NB4 (cell line): Measurements from ENCODE around the gene DARS1.
"Not testable (repeated sequence)": the region's sequence is repeated elsewhere in the genome, so short reads cannot be mapped to it uniquely, and the experiment has no call there.

Experiments
- DNase-seq: peaks from one replicate; pipeline ENCODE4 v3.0.0; 2010; ENCODE audit warnings: low read depth
- H3K4me3 ChIP-seq: one replicate; pipeline ENCODE4 v1.5.1; 2011; ENCODE audit warnings: mild to moderate bottlenecking, low read depth, low read length, moderate library complexity
- CTCF ChIP-seq: IDR thresholded peaks from one replicate; pipeline ENCODE4 v1.5.1; 2012; ENCODE audit warnings: low read depth, low read length
- MAX ChIP-seq: IDR thresholded peaks from 2 replicates; pipeline ENCODE4 v1.6.1; 2011; ENCODE audit warnings: low read depth, low read length
- MYC ChIP-seq: IDR thresholded peaks from 2 replicates; pipeline ENCODE4 v1.6.1; 2011; ENCODE audit warnings: low read depth, low read length
- POLR2A ChIP-seq: IDR thresholded peaks from 2 replicates; pipeline ENCODE4 v1.6.1; 2011; ENCODE audit warnings: mild to moderate bottlenecking; ENCODE audit not compliant: insufficient read length; ENCODE audit errors: extremely low read depth

Gene DARS1

GRCh38 chr2:135893374-135893794 is 92.0 kb downstream of the DARS1 start:
- TF ChIP-seq MYC = no peak
- TF ChIP-seq CTCF = no peak
- TF ChIP-seq POLR2A = no peak
- TF ChIP-seq MAX = no peak
- DNase-seq = no peak
- H3K4me3 ChIP-seq = no peak overlapping the region

GRCh38 chr2:135890835-135891234 is 94.6 kb downstream of the DARS1 start:
- TF ChIP-seq CTCF (no peak), MYC (no peak), POLR2A (no peak), MAX (no peak)
- H3K4me3 ChIP-seq = no peak overlapping the region
- DNase-seq = no peak

GRCh38 chr2:135890149-135890548 is 95.3 kb downstream of the DARS1 start:
- no peak for DNase-seq
- no peak overlapping the region for H3K4me3 ChIP-seq
- TF ChIP-seq MYC (no peak), CTCF (no peak), POLR2A (no peak), MAX (no peak)

GRCh38 chr2:135888587-135888986 is 96.8 kb downstream of the DARS1 start:
- DNase-seq, H3K4me3 ChIP-seq: not testable (repeated sequence)

- no peak for DNase-seq
- no peak overlapping the region for H3K4me3 ChIP-seq
- TF ChIP-seq POLR2A (no peak), CTCF (no peak), MAX (no peak), MYC (no peak)
These were observed 99.7 kb downstream of the DARS1 start for GRCh38 chr2:135885709-135886108.

- DNase-seq = no peak
- TF ChIP-seq MAX (no peak), POLR2A (no peak), MYC (no peak), CTCF (no peak)
- no peak overlapping the region for H3K4me3 ChIP-seq
These were observed 103.0 kb downstream of the DARS1 start for GRCh38 chr2:135882415-135882814.

GRCh38 chr2:135876770-135877169 is 108.7 kb downstream of the DARS1 start:
- H3K4me3 ChIP-seq = peak overlapping the region; percentile 57
- not testable (repeated sequence) for DNase-seq
